Erythroblast (primary cell): ENCODE results near the gene ZNF385C.

Experiments used
- GATA1 ChIP-seq: IDR thresholded peaks from 2 replicates; pipeline ENCODE4 v1.6.1; 2011; ENCODE audit warnings: low read depth, mild to moderate bottlenecking, control low read depth, low read length, moderate library complexity
- POLR2A ChIP-seq: IDR thresholded peaks from 2 replicates; pipeline ENCODE4 v1.6.1; 2011; ENCODE audit warnings: mild to moderate bottlenecking, low read length

DNA sequence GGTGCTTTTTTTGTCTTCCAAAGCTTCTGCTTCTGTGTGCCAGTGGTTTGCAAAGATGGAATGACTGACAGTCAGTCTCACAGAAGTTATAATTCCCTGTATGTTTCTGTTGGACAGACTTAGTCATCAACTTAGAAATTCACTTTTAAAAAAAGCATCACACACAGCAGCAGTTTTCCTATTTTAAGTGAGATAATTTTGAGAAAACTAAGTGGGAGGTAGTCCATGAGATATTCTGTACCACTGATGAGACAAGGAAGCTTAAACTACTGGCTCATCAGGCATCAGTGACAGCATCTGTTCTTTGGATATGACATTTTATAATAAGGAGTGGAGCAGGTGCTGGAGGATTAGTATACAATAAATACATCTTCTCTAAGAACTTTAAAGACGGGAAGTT lies 111.6 kb downstream of the ZNF385C start:
- TF ChIP-seq POLR2A = no peak
- no peak for TF ChIP-seq GATA1
